T-helper 17 cell (primary cell): ENCODE data around the gene CASP10. TPM values are rescaled to one million over a fixed set of nuclear protein-coding genes. Genes with fewer than 3 reads are reported as not detected.

ENCODE experiments used
- ATAC-seq: fragments of 150-1000 bp; cut with Tn5 transposase; 2 replicates; pipeline ENCODE4 v1.10.0; 2021; ENCODE audit warnings: mild to moderate bottlenecking, moderate library complexity
- DNase-seq, 3 donors: peaks; one replicate each; pipeline versions ENCODE4 v3.0.0 to v3.0.0-alpha.2; 2020 to 2021
- H3K9me3 ChIP-seq: one replicate; pipeline ENCODE4 v1.7.0; 2013; ENCODE audit warnings: low read length, mild to moderate bottlenecking; ENCODE audit not compliant: control insufficient read depth, poor library complexity, severe bottlenecking
- H3K27ac Mint-ChIP-seq: one replicate; pipeline ENCODE4 v1.8.0; 2022; ENCODE audit warnings: mild to moderate bottlenecking, moderate library complexity, mixed read lengths
- H3K27me3 Mint-ChIP-seq: one replicate; pipeline ENCODE4 v1.8.0; 2022; ENCODE audit warnings: mixed read lengths
- H3K36me3 Mint-ChIP-seq: one replicate; pipeline ENCODE4 v1.8.0; 2022; ENCODE audit warnings: low read depth, mixed read lengths
- H3K4me1 Mint-ChIP-seq: one replicate; pipeline ENCODE4 v1.8.0; 2022; ENCODE audit warnings: mild to moderate bottlenecking, mixed read lengths
- H3K4me3 Mint-ChIP-seq: one replicate; pipeline ENCODE4 v1.8.0; 2022; ENCODE audit warnings: mild to moderate bottlenecking, moderate library complexity, mixed read lengths
- total RNA-seq, 4 donors: library from RNA in 2 of 4; stranded (reverse) in 2 of 4; gene quantifications; one replicate each; pipeline ENCODE4 v1.2.3 and lab custom pipeline; 2022 to 2026

The CASP10 gene
- total RNA-seq, 2 donors from 2014 or later: 16.4 to 21.2 TPM

- ATAC-seq: no peak
- H3K9me3 ChIP-seq: no peaks in the 10 kb centered on the region
- H3K4me1 Mint-ChIP-seq: peaks cover 43% of the 10 kb centered on the region
- no peak overlapping the region for H3K4me3 Mint-ChIP-seq
- no peak for DNase-seq
- peak overlapping the region; percentile 93 for H3K27ac Mint-ChIP-seq
- no peaks in the 10 kb centered on the region for H3K27me3 Mint-ChIP-seq
- H3K36me3 Mint-ChIP-seq: peaks cover 6% of the 10 kb centered on the region
Measured at GRCh38 chr2:201195331-201195730, 12.4 kb downstream of the CASP10 start.

- H3K27ac Mint-ChIP-seq: peak overlapping the region; percentile 93
- ATAC-seq: no peak
Measured at GRCh38 chr2:201196003-201196402, 13.1 kb downstream of the CASP10 start.

GRCh38 chr2:201196803-201197202, 13.9 kb downstream of the CASP10 start:
- Mint-ChIP-seq H3K27me3 (no peaks in the 10 kb centered on the region), H3K4me3 (no peak overlapping the region)

More at GRCh38 chr2:201196003-201196402, 13.1 kb downstream of the CASP10 start:
- no peaks in the 10 kb centered on the region for H3K9me3 ChIP-seq
- no peaks in the 10 kb centered on the region for H3K27me3 Mint-ChIP-seq
- no peak overlapping the region for H3K4me3 Mint-ChIP-seq
- DNase-seq: no peak
- H3K4me1 Mint-ChIP-seq: peaks cover 41% of the 10 kb centered on the region
- peaks cover 6% of the 10 kb centered on the region for H3K36me3 Mint-ChIP-seq

GRCh38 chr2:201197781-201198180, 14.8 kb downstream of the CASP10 start:
- Mint-ChIP-seq H3K36me3 (peaks cover 6% of the 10 kb centered on the region), H3K27me3 (no peaks in the 10 kb centered on the region), H3K4me1 (peaks cover 31% of the 10 kb centered on the region), H3K4me3 (no peak overlapping the region), H3K27ac (no peak overlapping the region)
- ATAC-seq (no peak), DNase-seq (no peak)
- no peaks in the 10 kb centered on the region for H3K9me3 ChIP-seq

More at GRCh38 chr2:201196803-201197202, 13.9 kb downstream of the CASP10 start:
- Mint-ChIP-seq H3K27ac (peak overlapping the region; percentile 93), H3K36me3 (peaks cover 6% of the 10 kb centered on the region), H3K4me1 (peaks cover 37% of the 10 kb centered on the region)
- no peaks in the 10 kb centered on the region for H3K9me3 ChIP-seq
- ATAC-seq (no peak), DNase-seq (no peak)

DNA sequence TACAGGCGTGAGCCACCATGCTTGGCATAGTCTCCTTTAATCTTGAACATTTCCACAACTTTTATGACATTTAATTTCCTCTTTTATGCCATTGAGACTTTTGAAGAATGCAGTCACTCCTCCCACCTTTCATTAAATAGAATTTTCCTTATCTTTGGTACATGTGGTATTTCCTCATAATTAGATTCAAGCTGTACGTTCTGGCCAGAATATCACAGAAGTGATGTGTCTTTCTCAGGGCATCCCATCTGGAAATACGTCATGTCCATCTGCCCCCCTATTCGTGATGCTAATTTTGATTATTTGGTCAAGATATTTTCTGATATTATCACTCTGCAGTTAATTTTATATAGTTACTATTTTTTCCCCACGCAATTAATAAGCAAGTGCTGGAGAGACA, 16.9 kb downstream of the CASP10 start:
- H3K4me3 Mint-ChIP-seq: no peak overlapping the region
- no peaks in the 10 kb centered on the region for H3K9me3 ChIP-seq
- H3K27me3 Mint-ChIP-seq: no peaks in the 10 kb centered on the region
- H3K36me3 Mint-ChIP-seq: peaks cover 6% of the 10 kb centered on the region
- peaks cover 20% of the 10 kb centered on the region for H3K4me1 Mint-ChIP-seq
- peak overlapping the region; percentile 19 for H3K27ac Mint-ChIP-seq
- ATAC-seq (no peak), DNase-seq (no peak)

GRCh38 chr2:201200345-201200744, 17.4 kb downstream of the CASP10 start:
- H3K36me3 Mint-ChIP-seq: peaks cover 6% of the 10 kb centered on the region

DNA sequence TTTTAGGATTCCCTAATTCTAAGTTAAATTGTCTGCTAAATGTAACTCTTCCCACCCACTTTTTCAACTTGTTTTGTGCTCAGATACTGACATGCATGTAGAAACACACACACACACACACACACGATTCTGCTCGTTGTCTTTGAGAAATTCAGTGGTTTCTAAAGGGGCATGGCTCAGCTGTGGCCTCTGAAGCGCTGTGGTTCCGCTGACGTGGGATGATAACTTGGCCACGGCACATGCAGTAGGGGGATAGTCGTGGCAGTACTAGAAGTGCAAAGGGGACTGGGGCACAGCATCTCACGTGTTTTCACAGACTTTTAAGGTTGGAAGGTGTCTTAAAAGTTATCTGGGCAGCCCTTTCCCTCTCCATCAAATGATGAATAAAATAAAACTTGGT, 18.4 kb downstream of the CASP10 start:
- H3K36me3 Mint-ChIP-seq: peaks cover 9% of the 10 kb centered on the region
- H3K4me3 Mint-ChIP-seq: no peak overlapping the region
- no peak overlapping the region for H3K27ac Mint-ChIP-seq
- peaks cover 14% of the 10 kb centered on the region for H3K4me1 Mint-ChIP-seq
- no peaks in the 10 kb centered on the region for H3K27me3 Mint-ChIP-seq
- H3K9me3 ChIP-seq: no peaks in the 10 kb centered on the region
- ATAC-seq: no peak
- no peak for DNase-seq

More at GRCh38 chr2:201200345-201200744, 17.4 kb downstream of the CASP10 start:
- DNase-seq (no peak), ATAC-seq (no peak)
- Mint-ChIP-seq H3K27me3 (no peaks in the 10 kb centered on the region), H3K4me1 (peaks cover 19% of the 10 kb centered on the region), H3K27ac (peak overlapping the region; percentile 19), H3K4me3 (no peak overlapping the region)
- H3K9me3 ChIP-seq: no peaks in the 10 kb centered on the region

GRCh38 chr2:201203916-201204654, 21.1 kb downstream of the CASP10 start:
- no peak for DNase-seq
- Mint-ChIP-seq H3K27ac (peak overlapping the region; percentile 53), H3K36me3 (peaks cover 2% of the 10 kb centered on the region), H3K27me3 (no peaks in the 10 kb centered on the region), H3K4me3 (peak overlapping the region; percentile 36), H3K4me1 (peaks cover 11% of the 10 kb centered on the region)
- no peaks in the 10 kb centered on the region for H3K9me3 ChIP-seq
- no peak for ATAC-seq

DNA sequence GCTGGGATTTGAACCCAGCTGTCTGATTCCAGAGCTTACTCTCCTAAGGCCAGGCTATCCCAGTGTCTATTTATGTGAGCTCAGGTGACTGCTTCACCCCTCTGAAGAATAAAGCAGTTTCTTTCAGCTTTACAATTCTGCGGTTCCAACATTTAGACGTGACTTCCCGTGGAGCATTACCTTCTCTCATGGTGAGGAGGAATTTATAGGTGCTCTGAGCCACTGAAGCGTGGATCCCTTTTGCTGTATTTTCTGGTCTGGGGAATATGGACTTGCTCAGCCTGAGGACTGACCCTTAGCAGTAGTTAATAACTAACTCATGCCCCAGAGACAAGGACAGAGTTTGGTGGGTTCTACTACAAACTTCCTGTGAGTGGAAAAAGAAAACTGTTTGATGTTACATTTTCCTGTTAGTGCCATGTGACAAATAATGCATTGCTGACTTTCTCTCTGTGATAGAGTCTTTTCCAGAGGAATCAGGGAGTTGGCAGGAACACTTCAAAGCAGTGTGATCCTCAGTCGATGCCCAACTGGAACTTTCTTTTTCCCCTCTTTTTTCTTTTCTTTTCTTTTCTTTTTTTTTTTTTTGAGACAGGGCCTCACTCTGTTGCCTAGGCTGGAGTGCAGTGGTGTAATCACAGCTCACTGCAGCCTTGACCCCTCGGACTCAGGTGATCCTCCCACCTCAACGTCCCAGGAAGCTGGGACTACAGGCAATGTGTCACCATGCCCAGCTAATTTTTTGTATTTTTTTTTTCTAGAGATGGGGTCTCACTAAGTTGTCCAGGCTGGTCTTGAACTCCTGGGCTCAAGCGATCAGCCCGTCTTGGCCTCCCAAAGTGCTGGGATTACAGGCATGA, 21.9 kb downstream of the CASP10 start:
- no peak for DNase-seq
- no peak for ATAC-seq
- Mint-ChIP-seq H3K27ac (peak overlapping the region; percentile 43), H3K4me1 (peaks cover 13% of the 10 kb centered on the region), H3K36me3 (peaks cover 7% of the 10 kb centered on the region), H3K4me3 (no peak overlapping the region), H3K27me3 (no peaks in the 10 kb centered on the region)
- no peaks in the 10 kb centered on the region for H3K9me3 ChIP-seq

GRCh38 chr2:201205515-201205849, 22.5 kb downstream of the CASP10 start:
- Mint-ChIP-seq H3K4me1 (peaks cover 14% of the 10 kb centered on the region), H3K27ac (peak overlapping the region; percentile 43), H3K4me3 (no peak overlapping the region), H3K27me3 (no peaks in the 10 kb centered on the region), H3K36me3 (peaks cover 7% of the 10 kb centered on the region)
- DNase-seq (no peak), ATAC-seq (no peak)
- no peaks in the 10 kb centered on the region for H3K9me3 ChIP-seq

DNA sequence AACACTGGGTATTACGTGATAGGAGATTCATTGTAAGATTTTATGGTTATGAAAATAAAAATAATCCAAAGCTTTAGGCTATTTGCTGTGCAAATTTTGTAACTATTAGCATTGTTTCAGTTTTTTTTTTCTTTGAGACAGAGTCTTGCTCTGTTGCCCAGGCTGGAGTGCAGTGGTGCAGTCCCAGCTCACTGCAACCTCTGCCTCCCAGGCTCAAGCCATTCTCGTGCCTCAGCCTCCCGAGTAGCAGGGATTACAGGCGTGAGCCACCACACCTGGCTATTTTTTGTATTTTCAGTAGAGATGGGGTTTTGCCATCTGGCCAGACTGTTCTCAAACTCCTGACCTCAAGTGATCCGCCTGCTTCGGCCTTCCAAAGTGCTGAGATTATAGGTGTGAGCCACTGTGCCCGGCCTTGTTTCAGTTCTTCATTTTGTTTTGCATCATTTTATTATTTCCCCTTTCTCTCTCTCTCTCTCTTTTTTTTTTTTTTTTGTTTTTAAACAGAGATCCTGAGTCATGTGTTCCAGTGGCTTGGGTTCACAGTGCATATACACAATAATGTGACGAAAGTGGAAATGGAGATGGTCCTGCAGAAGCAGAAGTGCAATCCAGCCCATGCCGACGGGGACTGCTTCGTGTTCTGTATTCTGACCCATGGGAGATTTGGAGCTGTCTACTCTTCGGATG, 25.8 kb downstream of the CASP10 start:
- peak; percentile 43 for ATAC-seq
- no peak for DNase-seq
- Mint-ChIP-seq H3K4me1 (peaks cover 20% of the 10 kb centered on the region), H3K27ac (peak overlapping the region; percentile 29), H3K4me3 (no peak overlapping the region), H3K27me3 (no peaks in the 10 kb centered on the region), H3K36me3 (peaks cover 10% of the 10 kb centered on the region)
- no peaks in the 10 kb centered on the region for H3K9me3 ChIP-seq

DNA sequence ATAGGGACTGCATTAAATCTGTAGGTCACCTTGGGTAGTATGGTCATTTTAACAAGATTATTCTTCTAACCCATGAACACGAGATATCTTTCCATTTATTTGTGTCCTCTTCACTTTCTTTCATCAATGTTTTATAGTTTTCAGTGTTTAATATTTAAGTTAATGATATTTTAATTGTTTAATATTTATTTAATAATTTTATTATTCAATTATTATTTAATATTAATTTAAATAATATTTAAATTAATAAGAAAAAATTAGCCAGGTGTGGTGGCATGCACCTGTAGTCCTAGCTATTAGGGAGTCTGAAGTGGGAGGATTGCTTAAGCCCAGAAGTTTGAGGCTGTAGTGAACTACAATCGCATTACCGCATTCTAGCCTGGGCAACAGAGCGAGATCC, 33.0 kb downstream of the CASP10 start:
- H3K36me3 Mint-ChIP-seq: peaks cover 6% of the 10 kb centered on the region
- ATAC-seq: no peak
- H3K27ac Mint-ChIP-seq: no peak overlapping the region

DNA sequence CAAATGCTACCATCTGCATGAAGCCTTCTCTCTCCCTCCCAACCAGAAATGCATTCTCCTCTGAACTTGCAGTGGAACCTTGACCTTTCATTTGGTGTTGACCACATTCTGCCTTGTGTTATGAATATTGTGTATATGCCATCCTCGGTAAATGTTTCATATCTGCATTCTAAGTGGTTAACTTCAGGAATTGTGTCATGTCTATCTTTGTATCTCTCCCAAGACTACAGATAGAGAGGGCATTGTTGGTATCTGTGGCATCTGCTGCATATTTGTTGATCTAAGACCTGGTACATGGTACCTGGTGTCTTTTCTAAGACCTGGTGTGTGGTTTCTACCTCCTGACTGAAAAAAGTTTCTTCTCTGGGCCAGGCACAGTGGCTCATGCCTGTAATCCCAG, 34.0 kb downstream of the CASP10 start:
- no peak for ATAC-seq
- no peak overlapping the region for H3K4me3 Mint-ChIP-seq
- no peaks in the 10 kb centered on the region for H3K9me3 ChIP-seq
- no peaks in the 10 kb centered on the region for H3K27me3 Mint-ChIP-seq
- peaks cover 21% of the 10 kb centered on the region for H3K4me1 Mint-ChIP-seq
- H3K27ac Mint-ChIP-seq: no peak overlapping the region
- peaks cover 6% of the 10 kb centered on the region for H3K36me3 Mint-ChIP-seq
- DNase-seq: no peak

More for the DNA sequence above, 33.0 kb downstream of the CASP10 start:
- Mint-ChIP-seq H3K27me3 (no peaks in the 10 kb centered on the region), H3K4me3 (no peak overlapping the region), H3K4me1 (peaks cover 26% of the 10 kb centered on the region)
- DNase-seq: no peak
- H3K9me3 ChIP-seq: no peaks in the 10 kb centered on the region
